ENCODE data around the gene ANO5.

ANO5 gene

DNA sequence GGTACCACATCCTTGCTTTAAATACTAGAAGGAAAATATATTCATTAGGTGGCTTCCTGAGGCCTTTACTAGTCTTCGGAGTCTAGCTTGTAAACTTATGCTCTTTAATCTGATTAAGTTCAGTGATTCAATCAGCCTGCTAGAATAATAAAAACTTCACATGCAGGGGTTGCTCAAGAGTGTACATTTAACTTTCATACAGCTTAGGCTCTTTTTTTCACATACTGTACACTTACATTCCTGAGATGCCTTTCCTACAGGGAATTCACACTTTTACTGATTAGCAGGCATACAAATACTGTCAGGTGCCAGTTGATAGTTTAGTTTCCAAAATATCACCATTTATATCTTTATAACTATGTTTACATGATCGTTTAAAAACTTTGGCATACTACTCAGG, 3.2 kb upstream of the ANO5 start:
- no peak for DNase-seq (ENCODE audit: insufficient read length, low spot score)
- FAIRE-seq: no peak
- TF ChIP-seq POLR2A (IDR thresholded peaks at IDR 0.05; ENCODE audit: low read depth, low read length): no peak

DNA sequence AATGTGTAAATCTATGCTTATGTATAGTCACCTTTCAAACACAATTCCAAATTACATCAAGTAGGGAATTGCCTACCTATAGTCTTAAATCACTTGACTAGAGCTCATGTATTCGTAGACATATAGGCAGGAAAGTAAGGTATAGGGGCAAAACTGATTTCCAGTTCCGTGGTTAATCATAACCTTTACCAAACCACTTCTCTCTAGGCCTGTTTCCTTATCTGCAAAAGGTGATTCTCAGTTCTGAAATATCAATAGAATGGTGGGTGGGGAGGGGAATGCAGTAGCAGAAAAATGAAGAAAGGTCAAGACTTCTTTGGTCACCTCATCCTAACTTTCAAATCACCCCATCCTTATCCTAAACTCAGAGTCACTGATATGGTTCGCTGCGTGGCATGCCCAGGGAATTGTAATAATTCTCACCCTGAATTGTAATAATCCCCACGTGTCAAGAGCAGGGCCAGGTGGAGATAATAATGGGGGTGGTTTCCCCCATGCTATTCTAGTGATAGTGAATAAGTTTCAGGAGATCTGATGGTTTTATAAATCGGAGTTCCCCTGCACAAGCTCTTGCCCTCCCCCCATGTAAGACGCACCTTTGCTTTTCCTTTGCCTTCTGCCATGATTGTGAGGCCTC, 1.9 kb upstream of the ANO5 start:
- FAIRE-seq: no peak
- no peak for TF ChIP-seq POLR2A (IDR thresholded peaks at IDR 0.05; ENCODE audit: low read depth, low read length)
- DNase-seq (ENCODE audit: insufficient read length, low spot score): no peak

DNA sequence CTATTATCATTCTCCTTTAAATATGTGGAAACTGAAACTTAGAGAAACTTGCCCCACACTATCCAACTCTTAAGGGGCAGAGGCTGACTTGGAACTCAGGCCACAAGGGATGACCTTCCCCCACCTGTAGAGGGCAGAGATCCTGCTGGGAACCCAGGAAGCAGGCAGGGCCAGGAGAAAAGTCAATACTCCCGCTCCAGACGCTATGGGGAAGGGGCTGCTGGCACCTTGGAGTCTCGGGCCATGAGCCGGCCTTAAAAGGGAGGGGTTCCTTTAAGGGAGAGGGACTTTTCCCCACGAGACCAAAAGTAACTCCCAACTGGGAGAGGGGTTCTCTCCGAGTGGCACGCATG, 620 bp upstream of the ANO5 start:
- no peak for FAIRE-seq

DNA sequence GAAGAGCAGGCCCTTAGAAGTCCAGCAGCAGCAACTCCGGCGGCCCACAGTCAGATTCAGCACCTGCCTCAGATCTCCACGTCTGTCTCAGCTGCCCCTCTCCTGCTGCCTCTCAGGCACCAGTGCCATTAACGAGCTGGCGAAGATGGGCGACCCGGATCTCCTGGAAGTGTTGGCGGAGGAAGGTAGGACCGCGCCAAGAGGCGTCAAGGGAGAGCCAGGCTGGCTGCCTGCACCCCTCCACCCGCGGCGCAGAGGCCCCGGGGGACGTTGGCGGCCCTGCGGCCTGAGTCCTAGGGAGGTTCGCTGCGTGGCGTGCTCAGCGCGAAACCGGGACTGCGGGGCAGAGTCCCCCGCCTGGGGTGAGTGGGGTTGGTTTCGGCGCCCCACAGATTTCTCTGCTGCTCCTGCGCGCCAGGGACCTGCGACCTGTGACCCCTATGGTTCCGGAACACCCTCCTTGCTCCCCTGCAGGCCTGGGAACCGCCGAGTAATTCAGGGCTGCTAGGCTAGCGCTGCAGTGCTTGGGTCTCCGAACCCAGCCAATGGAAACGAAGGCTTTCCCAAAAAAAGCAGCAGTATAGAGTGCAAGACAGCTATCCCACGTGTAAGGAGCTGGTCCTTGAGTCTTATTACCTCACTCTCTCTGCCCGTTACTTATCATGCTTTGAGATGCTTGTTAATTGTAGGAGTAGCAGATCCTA, 615 bp downstream of the ANO5 start:
- FAIRE-seq: no peak
- DNase-seq (ENCODE audit: insufficient read length, low spot score): no peak
- no peak for TF ChIP-seq POLR2A (IDR thresholded peaks at IDR 0.05; ENCODE audit: low read depth, low read length)

More for the DNA sequence above, 620 bp upstream of the ANO5 start:
- DNase-seq (ENCODE audit: insufficient read length, low spot score): no peak
- no peak for TF ChIP-seq POLR2A (IDR thresholded peaks at IDR 0.05; ENCODE audit: low read depth, low read length)

DNA sequence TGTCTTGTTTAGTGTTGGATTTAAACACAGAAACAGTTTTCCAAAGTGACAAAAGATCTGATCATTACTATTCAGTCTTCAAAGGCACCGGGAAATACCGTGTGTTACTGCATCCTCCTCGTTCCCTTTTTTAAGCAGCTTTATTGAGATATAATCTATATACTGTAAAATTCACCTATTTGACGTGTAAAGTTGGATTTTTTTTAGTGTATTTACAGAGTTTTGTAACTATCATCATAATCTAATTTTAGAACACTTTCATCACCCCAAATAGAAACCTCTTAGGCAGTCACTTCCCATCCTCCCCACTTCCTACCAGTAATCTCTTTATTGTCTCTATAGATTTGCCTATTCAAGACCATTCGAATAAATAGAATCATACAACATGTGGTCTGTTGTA, 1.4 kb downstream of the ANO5 start:
- TF ChIP-seq POLR2A (IDR thresholded peaks at IDR 0.05; ENCODE audit: low read depth, low read length): no peak
- DNase-seq (ENCODE audit: insufficient read length, low spot score): no peak
- no peak for FAIRE-seq

DNA sequence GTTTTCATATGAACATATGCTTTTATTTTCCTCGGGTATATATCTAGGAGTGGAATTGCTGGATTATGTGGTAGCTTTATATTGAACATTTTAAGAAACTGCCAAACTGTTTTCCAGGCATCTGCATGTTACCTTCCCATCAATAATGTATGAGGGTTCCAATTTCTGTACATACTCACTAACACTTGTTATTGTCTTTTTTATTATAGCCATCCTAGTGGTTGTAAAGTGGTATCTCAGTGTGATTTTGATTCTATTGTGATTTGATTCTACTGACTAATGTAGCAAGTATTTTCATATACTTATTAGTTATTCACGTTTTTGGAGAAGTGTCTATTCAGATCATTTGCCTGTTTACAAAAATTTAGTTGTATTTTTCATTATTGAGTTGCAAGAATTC, 2.0 kb downstream of the ANO5 start:
- FAIRE-seq: no peak
- no peak for TF ChIP-seq POLR2A (IDR thresholded peaks at IDR 0.05; ENCODE audit: low read depth, low read length)
- no peak for DNase-seq (ENCODE audit: insufficient read length, low spot score)

DNA sequence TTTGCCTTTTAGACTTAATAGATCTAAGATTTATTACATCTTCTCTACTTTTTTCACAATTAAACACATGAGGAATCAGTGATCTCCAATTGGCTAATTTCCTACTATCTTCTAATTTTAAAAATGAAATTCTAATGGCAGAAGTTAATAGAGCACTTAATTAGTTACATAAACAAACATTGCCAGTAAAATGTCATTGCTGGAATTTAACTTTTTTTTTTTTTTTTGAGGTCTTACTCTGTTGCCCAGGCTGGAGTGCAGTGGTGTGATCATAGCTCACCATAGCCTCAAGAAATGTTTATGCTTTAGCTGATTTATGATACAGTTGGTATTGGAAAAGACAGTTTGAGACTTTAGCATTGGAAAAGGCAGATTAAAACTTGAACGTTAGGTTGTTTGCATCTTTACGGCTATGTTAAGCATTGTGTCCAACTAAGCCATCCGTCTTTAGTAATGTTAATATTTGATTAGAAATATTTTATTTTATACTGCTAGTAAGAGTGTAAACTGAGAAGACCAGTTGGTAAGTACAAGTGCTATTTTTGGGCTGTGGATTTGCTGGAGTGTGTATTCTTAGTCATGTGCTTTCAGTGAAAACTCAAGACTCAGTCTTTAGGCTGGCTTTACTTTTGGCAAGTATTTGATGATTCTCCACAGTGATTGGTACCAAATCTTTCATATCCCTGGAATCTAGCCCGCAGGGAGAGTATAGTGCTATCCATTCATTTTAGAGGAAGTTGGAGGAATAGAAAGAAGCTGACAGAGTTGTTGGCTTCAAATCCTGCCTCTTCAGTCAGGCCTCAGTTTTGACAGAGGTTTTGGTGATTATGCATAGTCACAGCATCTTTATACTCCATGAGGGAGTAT, 4.5 kb downstream of the ANO5 start:
- DNase-seq (ENCODE audit: insufficient read length, low spot score): no peak
- TF ChIP-seq POLR2A (IDR thresholded peaks at IDR 0.05; ENCODE audit: low read depth, low read length): no peak
- FAIRE-seq: no peak

DNA sequence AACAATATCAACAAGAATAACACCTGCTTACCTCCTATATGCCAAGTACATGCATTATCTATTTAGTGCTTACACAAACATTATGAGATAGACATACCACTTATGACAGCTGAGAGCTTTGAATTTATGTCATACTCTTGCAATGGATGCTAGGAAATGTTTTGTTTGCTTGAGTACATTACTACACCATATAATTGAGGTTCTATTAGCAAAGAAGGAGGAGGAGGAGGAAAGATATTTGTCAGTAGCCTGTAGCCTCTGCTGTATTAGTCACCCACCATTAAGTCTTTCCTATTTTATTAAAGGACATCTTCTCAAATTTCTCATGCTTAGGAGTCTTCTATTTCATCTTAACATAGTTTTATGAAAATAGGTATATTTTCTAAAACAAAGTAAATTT, 6.4 kb downstream of the ANO5 start:
- FAIRE-seq: no peak
- DNase-seq (ENCODE audit: insufficient read length, low spot score): no peak
- TF ChIP-seq POLR2A (IDR thresholded peaks at IDR 0.05; ENCODE audit: low read depth, low read length): no peak

DNA sequence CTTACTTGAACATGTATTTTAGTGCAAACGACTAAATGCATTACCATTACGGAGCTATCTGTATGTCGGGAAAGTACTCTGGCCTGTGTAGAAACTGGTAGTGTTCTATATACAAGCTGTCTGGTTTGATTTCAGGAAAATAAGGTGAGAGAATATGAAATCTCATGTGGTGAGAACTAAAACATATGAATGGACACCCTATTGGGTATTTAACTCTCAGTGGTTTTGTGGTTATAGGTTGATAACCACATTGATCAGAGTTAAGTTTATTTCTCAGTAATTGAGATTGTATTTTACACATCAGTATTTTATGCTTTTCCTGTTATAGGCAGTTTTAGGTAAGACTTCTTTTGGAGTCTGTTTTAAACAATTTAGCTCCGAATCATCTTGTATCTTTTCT, 10.4 kb downstream of the ANO5 start:
- no peak for FAIRE-seq
- no peak for TF ChIP-seq POLR2A (IDR thresholded peaks at IDR 0.05; ENCODE audit: low read depth, low read length)
- no peak for DNase-seq (ENCODE audit: insufficient read length, low spot score)

DNA sequence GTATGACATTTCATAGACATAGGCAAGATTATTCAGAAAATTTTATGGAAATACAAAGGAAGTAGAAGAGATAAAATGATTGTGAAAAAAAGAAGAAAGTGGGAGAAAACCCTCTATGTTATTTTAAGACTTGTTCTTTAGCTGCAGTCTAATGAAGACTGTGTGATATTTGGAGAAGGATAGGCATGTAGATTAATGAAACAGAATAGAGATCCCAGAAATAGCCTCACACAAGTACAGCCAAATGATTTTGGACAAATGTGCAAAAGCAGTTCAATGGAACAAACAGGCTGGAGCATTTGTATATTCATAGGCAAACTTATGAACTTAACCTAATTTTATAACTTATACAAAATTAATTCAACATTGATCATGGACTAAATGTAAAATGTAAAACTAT, 14.3 kb downstream of the ANO5 start:
- FAIRE-seq (no peak), DNase-seq (ENCODE audit: insufficient read length, low spot score) (no peak)
- TF ChIP-seq POLR2A (IDR thresholded peaks at IDR 0.05; ENCODE audit: low read depth, low read length): no peak

DNA sequence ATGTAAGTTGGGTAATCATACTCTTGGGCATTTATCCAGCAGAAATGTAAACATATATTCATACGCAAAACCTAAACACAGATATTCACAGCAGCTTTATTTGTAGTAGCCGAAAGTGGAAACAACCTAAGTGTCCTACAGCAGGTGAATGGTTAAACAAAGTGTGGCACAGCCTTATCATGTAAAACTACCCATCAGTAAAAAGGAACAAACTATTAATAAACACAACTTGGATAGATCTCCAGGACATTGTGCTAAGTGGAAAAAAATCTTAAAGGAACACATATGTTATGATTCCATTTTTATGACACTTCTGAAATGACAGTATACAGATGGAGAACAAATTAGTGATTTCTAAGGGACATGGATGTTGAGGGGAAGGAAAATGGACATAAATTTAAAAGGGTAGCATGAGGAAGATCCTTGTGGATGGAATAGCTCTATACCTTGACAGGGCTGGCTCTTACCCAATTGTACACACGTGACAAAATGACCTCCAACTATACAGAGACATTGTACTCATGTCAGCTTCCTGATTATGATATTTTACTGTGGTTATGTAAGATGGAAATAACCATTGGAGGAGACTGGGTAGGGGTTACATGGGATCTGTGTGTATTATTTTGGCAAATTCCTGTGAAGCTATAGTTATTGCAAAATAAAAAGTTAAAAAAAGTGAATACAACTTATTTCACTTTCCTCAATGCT, 15.4 kb downstream of the ANO5 start:
- FAIRE-seq (no peak), DNase-seq (ENCODE audit: insufficient read length, low spot score) (no peak)
- no peak for TF ChIP-seq POLR2A (IDR thresholded peaks at IDR 0.05; ENCODE audit: low read depth, low read length)

DNA sequence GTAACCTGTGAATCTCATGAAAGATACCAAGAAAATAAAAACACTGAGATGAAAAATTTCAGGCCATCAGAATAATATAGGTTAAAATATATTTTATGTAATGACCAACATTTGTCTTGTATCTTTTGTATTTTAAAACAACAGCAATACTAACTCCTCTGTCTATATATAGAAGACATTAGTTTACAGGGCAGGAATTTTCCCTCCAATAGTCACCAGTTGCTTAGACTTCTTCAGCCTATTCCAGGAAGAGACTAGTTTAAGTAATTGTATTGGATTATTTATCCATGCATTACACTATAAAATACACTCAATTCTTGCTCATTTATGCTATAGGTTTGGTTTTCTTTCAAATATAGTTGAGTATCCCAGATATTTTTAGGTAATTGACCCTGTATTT, 24.1 kb downstream of the ANO5 start:
- FAIRE-seq: no peak
- TF ChIP-seq POLR2A (IDR thresholded peaks at IDR 0.05; ENCODE audit: low read depth, low read length): no peak
- DNase-seq (ENCODE audit: insufficient read length, low spot score): no peak

DNA sequence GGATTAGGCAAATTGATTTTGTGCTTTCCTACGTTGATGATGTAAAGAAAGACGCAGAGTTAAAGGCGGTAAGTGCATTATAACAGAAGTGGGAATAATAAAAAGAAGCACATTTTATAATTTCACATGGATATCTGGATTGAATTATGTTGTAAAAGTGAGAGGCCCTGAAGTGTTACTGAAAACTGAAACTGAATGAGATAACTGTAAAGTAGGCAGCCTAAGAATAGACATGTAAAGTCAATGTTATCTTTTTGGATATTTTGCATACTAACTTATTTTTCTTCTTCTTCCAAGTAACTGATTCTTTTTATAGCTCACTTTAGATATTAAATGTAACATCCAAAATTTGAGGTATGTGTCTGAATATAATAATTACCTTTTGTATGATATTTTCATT, 28.3 kb downstream of the ANO5 start:
- TF ChIP-seq POLR2A (IDR thresholded peaks at IDR 0.05; ENCODE audit: low read depth, low read length): no peak
- no peak for FAIRE-seq
- no peak for DNase-seq (ENCODE audit: insufficient read length, low spot score)

DNA sequence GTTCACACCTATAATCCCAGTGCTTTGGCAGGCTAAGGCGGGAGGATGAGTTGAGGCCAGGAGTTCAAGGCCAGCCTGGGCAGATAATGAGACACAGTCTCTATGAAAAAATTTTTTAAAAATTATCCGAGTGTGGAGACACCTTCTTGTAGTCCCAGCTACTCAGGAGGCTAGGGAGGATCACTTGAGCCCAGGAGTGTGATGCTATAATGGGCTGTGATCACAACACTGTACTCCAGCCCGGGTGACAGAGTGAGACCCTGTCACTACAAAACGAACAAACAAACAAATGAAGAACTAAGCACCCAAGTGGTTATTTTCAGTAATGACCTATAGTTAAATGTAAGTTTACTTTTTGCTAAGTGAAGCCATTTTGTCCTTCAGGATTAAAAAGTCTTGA, 32.3 kb downstream of the ANO5 start:
- DNase-seq (ENCODE audit: insufficient read length, low spot score): no peak

More for the DNA sequence above, 32.3 kb downstream of the ANO5 start:
- TF ChIP-seq POLR2A (IDR thresholded peaks at IDR 0.05; ENCODE audit: low read depth, low read length): no peak
- FAIRE-seq: no peak
